GM12873 (cell line): ENCODE results near the gene KASH5.

ENCODE experiments used
- CTCF ChIP-seq: IDR thresholded peaks from 2 replicates; pipeline ENCODE4 v1.5.1; 2012; ENCODE audit warnings: low read depth, mild to moderate bottlenecking, moderate library complexity, low read length, control low read depth; ENCODE audit not compliant: insufficient read depth; ENCODE audit errors: missing control alignments

The KASH5 gene

GRCh38 chr19:49432141-49433073, 44.4 kb downstream of the KASH5 start:
- no peak for TF ChIP-seq CTCF

GRCh38 chr19:49433240-49433901, 45.3 kb downstream of the KASH5 start:
- TF ChIP-seq CTCF: no peak

GRCh38 chr19:49434907-49435583, 47.0 kb downstream of the KASH5 start:
- TF ChIP-seq CTCF: no peak

- TF ChIP-seq CTCF: no peak
Observed at GRCh38 chr19:49435670-49436069, 47.6 kb downstream of the KASH5 start.

- TF ChIP-seq CTCF: no peak
Observed at GRCh38 chr19:49436381-49437017, 48.5 kb downstream of the KASH5 start.

- TF ChIP-seq CTCF: no peak
Observed at GRCh38 chr19:49437231-49437630, 49.2 kb downstream of the KASH5 start.
